Transverse colon (tissue), 4 donors: Measurements from ENCODE around the gene LMNA. TPM values are rescaled to one million over a fixed set of nuclear protein-coding genes. Genes with fewer than 3 reads are reported as not detected.
A peak's percentile ranks its signal among the peaks of the same experiment; 100 is the strongest.
"Not testable (repeated sequence)": the region's sequence is repeated elsewhere in the genome, so short reads cannot be mapped to it uniquely, and the experiment has no call there.

Source experiments
- DNase-seq: peaks from one replicate; pipeline ENCODE4 v3.0.0-alpha.2; 2019
- H3K27ac ChIP-seq, 4 donors: fragments of 200-600 bp; sonication (generic); 2 replicates each; pipeline ENCODE4 v1.5.1; 2016 to 2018; ENCODE audit warnings: inconsistent platforms in 4 of 4
- H3K27me3 ChIP-seq: fragments of 200-600 bp; sonication (generic); 2 replicates; pipeline ENCODE4 v1.5.1; 2017; ENCODE audit warnings: inconsistent platforms
- H3K36me3 ChIP-seq, 4 donors: fragments of 200-600 bp; sonication (generic); 2 replicates each; pipeline ENCODE4 v1.5.1; 2017 to 2019; ENCODE audit warnings: inconsistent platforms in 4 of 4
- H3K4me1 ChIP-seq, 4 donors: fragments of 200-600 bp; sonication (generic); 2 replicates each; pipeline ENCODE4 v1.5.1; 2017 to 2020; ENCODE audit warnings: inconsistent platforms in 4 of 4
- H3K4me3 ChIP-seq, 4 donors: fragments of 200-600 bp; sonication (generic); 1 replicate in 1 of 4; 2 replicates in 3 of 4; pipeline versions ENCODE4 v1.5.1 to v1.6.1; 2017 to 2019; ENCODE audit warnings: inconsistent platforms in 4 of 4
- H3K9me3 ChIP-seq, 2 donors: fragments of 200-600 bp; sonication (generic); 2 replicates each; pipeline ENCODE4 v1.5.1; 2017 to 2019; ENCODE audit warnings: inconsistent platforms in 2 of 2
- EP300 ChIP-seq: sonication (generic); formaldehyde crosslinking; IDR thresholded peaks from one replicate; pipeline ENCODE4 v1.6.1; 2017; ENCODE audit warnings: antibody characterized with exemption, low read depth
- POLR2A ChIP-seq: fragments of 450-650 bp; IDR thresholded peaks from one replicate; pipeline ENCODE4 v1.6.1; 2016; ENCODE audit warnings: antibody characterized with exemption, mild to moderate bottlenecking, moderate library complexity
- POLR2AphosphoS5 ChIP-seq, 3 donors: sonication (generic); formaldehyde crosslinking; IDR thresholded peaks; one replicate each; pipeline ENCODE4 v1.6.1; 2016; ENCODE audit warnings: antibody characterized with exemption in 3 of 3
- WGBS, 2 donors: methylation state at CpG; one replicate each; pipeline ENCODE4 v1.1.5; 2018; ENCODE audit warnings: low coverage in 1 of 2; 5-methylcytosine and 5-hydroxymethylcytosine counted together
- in situ Hi-C, 4 donors: fragments of 200-750 bp; cut with MboI; loops; one replicate each; pipeline versions ENCODE4 v1.15.0 to v1.15.1; 2017; ENCODE audit warnings: low sequenced_read_pairs in 3 of 4, low pct_ligation_motif_present in 1 of 4, low pct_unique_long_range_greater_than_20kb in 1 of 4
- intact Hi-C: fragments of 100-400 bp; cut with DNase I; formaldehyde crosslinking; loops from one replicate; pipeline ENCODE4 v1.15.1; 2023; ENCODE audit warnings: low total_unique reads
- total RNA-seq, 4 donors: library from RNA; depleted of rRNA; stranded (reverse); fragments of >200 nt; gene quantifications; one replicate each; pipeline ENCODE4 v1.1.0, GENCODE V29; 2016
- TF ChIP-seq, protein P1 (sequence below), 5 experiments: fragments of 200-600 bp in 3 of 5; fragments of 450-650 bp in 2 of 5; sonication (generic) in 3 of 5; IDR thresholded peaks; 1 replicate in 2 of 5; 2 replicates in 3 of 5; pipeline ENCODE4 v1.5.1; 2016 to 2017; ENCODE audit warnings: antibody characterized with exemption in 5 of 5, inconsistent platforms in 3 of 5, mild to moderate bottlenecking in 2 of 5, moderate library complexity in 1 of 5

The LMNA gene
- total RNA-seq, 4 donors from 2014 or later: 300 to 999 (median 324) TPM

DNA sequence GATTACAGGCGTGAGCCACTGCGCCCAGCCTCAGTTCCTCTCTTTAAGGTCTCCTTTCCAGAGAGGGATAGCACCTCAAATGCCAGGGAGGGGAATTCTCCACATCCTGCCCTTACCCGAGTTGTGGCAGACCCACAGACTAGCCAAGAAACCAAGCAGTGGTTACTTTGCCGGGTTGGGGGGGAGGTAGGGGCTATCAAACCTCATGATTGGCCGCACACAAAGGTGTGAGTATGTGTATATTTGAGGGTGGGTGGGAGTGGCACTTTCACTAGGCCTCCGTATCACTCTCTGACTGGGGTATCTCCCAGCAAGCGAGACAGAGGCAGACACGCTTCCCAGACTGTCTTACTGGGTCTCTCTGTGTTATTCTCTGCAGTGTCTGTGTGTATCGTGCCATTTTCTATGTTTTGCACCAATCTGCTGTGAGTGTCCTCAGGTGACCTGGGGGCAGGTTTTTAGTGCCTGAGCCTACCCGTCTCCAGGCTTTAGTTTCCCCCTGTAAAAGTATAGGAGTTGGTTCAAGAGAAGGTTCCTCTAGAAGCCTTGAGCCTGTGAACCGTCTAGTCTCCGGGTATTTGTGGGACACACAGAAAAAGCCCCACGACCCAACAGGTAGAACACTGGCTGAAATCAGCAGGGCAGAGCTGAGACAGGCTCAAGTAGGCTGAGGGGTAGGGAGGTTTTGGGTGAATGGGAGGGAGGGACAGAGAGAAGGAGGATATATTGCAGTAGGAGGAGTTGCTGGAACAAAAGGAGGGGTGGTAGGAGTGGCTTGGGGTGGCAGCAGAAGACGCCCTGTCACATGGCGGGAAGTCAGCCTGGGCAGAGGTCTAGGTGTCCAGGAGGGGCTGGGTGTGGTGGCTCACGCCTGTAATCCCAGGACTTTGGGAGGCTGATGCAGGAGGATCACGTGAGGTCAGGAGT is 10.3 kb downstream of the LMNA start:
- in situ Hi-C loops: no loop called here
- H3K36me3 ChIP-seq: no peaks in the 10 kb centered on the region

DNA sequence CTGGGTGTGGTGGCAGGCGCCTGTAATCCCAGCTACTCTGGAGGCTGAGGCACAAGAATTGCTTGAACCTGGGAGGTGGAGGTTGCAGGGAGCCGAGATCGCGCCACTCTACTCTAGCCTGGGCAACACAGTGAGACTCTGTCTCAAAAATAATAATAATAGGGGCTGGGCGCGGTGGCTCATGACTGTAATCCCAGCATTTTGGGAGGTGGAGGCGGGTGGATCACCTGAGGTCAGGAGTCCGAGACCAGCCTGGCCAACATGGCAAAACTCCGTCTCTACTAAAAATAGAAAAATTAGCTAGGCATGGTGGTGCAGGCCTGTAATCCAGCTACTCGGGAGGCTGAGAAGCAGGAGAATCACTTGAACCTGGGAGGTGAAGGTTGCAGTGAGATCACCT is 11.0 kb downstream of the LMNA start:
- H3K27ac ChIP-seq: peak overlapping the region; percentile 96 to 100 (median 98)
- H3K9me3 ChIP-seq, H3K27me3 ChIP-seq, DNase-seq, H3K36me3 ChIP-seq, in situ Hi-C loops, intact Hi-C loops: not testable (repeated sequence)
- peak overlapping the region in 1 of 4 donors; percentile 8 for H3K4me3 ChIP-seq
- peaks cover 89 to 100% (median 97%) of the 10 kb centered on the region in 4 donors for H3K4me1 ChIP-seq
- WGBS, 2 donors: 88% methylated on average over 10 of the region's 10 CpGs; no CpG with 5 or more reads in 1 of the 2 donors

More for the DNA sequence above, 10.3 kb downstream of the LMNA start:
- TF ChIP-seq POLR2AphosphoS5 (IDR thresholded peaks at IDR 0.05) (peak; percentile 54 to 75 (median 59)), POLR2A (peak; percentile 54), EP300 (no peak)
- TF ChIP-seq, protein P1, sequence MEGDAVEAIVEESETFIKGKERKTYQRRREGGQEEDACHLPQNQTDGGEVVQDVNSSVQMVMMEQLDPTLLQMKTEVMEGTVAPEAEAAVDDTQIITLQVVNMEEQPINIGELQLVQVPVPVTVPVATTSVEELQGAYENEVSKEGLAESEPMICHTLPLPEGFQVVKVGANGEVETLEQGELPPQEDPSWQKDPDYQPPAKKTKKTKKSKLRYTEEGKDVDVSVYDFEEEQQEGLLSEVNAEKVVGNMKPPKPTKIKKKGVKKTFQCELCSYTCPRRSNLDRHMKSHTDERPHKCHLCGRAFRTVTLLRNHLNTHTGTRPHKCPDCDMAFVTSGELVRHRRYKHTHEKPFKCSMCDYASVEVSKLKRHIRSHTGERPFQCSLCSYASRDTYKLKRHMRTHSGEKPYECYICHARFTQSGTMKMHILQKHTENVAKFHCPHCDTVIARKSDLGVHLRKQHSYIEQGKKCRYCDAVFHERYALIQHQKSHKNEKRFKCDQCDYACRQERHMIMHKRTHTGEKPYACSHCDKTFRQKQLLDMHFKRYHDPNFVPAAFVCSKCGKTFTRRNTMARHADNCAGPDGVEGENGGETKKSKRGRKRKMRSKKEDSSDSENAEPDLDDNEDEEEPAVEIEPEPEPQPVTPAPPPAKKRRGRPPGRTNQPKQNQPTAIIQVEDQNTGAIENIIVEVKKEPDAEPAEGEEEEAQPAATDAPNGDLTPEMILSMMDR (IDR thresholded peaks at IDR 0.05): no peak
- Histone ChIP-seq H3K27ac (peak overlapping the region; percentile 96 to 100 (median 98)), H3K4me1 (peaks cover 91 to 100% (median 98%) of the 10 kb centered on the region in 4 donors), H3K27me3 (no peaks in the 10 kb centered on the region), H3K4me3 (no peak overlapping the region), H3K9me3 (no peaks in the 10 kb centered on the region)
- intact Hi-C loops: no loop called here
- WGBS, 2 donors: 38 to 57% methylated on average over 5 to 17 of the region's 17 CpGs
- DNase-seq: peak; percentile 81

DNA sequence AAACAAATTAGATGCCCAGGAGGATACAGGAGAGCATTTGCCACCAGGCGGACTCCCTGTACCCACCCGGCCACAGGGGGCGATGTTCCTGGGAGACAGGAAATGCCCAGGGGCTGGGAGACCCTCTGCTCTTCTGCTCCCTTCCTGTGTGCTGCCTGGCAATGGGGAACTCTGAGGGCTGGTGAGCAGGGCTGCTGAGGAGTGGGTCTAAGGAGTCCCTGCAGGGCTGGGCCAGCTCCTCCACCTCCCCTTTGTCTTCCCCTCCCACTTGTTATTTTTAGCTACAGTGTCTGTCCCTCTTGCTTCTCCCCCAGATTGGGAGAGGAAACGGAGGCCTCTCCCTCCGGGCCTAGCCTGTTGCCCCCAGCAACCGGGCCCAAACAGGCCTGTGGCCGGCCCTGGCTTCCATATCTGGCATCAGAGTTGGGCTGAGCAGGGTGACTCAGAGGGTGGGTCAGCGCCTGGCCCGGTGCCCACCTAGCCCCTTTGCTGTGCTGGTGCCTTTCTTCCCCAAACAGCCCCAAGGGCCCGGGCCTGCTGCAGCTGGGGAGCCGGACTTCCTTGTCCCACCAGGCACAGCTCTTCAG is 11.6 kb downstream of the LMNA start:
- 13 to 21% methylated on average over 7 to 11 of the region's 11 CpGs for WGBS, 2 donors
- peak overlapping the region; percentile 96 to 100 (median 98) for H3K27ac ChIP-seq
- in situ Hi-C loops: no loop called here
- H3K4me1 ChIP-seq: peaks cover 84 to 96% (median 94%) of the 10 kb centered on the region in 4 donors
- no peaks in the 10 kb centered on the region for H3K27me3 ChIP-seq
- peaks cover 0 to 7% (median 4%) of the 10 kb centered on the region in 4 donors for H3K36me3 ChIP-seq
- DNase-seq: peak; percentile 82
- intact Hi-C loops: no loop called here
- peak; percentile 27 for TF ChIP-seq POLR2A
- TF ChIP-seq, protein P1 (IDR thresholded peaks at IDR 0.05): peak; percentile 31 to 45 (median 34)
- TF ChIP-seq POLR2AphosphoS5 (IDR thresholded peaks at IDR 0.05): peak; percentile 45 to 52 (median 47)
- no peak for TF ChIP-seq EP300
- peak overlapping the region in 2 of 4 donors; percentile 8 to 9 for H3K4me3 ChIP-seq
- H3K9me3 ChIP-seq: no peaks in the 10 kb centered on the region

DNA sequence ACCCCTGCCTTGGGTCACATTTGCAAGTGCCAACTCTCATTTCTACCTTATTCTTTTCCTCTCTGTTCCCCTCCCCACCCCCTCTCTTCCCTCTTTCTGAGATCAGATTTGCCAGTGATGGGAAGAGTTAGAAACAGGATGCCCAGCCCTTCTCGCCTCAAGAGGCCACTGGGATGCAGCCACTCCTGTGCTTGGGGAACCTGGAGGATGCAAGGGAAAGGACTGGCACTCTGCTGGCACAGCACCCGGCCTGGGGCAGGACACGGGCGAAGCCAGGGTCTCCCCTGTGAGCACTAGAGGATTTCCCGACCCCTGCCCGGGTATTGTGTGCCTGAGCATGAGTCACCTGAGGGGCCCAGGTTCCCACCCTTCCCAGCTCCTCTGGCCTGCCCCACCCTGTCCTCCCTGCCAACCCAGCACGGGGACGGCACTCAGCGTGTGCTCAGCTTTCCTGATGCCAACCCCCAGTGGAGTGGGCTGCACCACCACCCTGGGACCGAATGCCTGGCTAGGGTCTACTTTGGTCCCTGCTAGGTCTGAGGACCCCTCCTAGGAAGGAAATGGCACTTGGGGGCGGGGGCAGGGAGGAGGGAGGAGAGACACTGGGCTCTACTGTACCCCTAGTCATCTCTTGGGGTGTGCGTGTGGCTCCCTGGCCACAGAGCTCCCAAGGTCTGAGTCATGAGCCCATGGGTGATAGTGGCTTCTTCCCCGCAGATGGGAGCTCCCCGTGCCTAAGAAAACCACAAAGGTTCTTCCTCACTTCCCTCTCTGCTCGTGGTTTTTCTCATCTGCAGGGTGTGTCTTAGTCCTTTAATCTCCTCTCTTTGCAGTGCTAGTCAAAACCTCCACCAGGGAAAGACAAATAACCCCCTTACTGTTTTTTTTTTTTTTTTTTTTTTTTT is 12.4 kb downstream of the LMNA start:
- no peak for TF ChIP-seq EP300
- TF ChIP-seq POLR2AphosphoS5 (IDR thresholded peaks at IDR 0.05): peak in 1 of 3 donors; percentile 4
- TF ChIP-seq POLR2A: no peak
- TF ChIP-seq, protein P1 (IDR thresholded peaks at IDR 0.05): peak in 2 of 5 experiments; percentile 11 to 27
- 26% methylated on average over 15 of the region's 15 CpGs; no CpG with 5 or more reads in 1 of the 2 donors for WGBS, 2 donors
- H3K9me3 ChIP-seq: no peaks in the 10 kb centered on the region
- peaks cover 0 to 15% (median 7%) of the 10 kb centered on the region in 4 donors for H3K36me3 ChIP-seq
- peaks cover 77 to 89% (median 87%) of the 10 kb centered on the region in 4 donors for H3K4me1 ChIP-seq
- H3K27ac ChIP-seq: peak overlapping the region; percentile 96 to 100 (median 98)
- H3K27me3 ChIP-seq: no peaks in the 10 kb centered on the region
- intact Hi-C loops (no loop called here), in situ Hi-C loops (no loop called here)
- DNase-seq: peak; percentile 70
- H3K4me3 ChIP-seq: peak overlapping the region in 1 of 4 donors; percentile 9
